Pons (tissue), 1 donor: ENCODE measurements around the gene TMEM243.
"Not testable (repeated sequence)": the region's sequence is repeated elsewhere in the genome, so short reads cannot be mapped to it uniquely, and the experiment has no call there.

Experiments
- DNase-seq: peaks from one replicate; pipeline ENCODE4 v3.0.0-alpha.2; 2016; ENCODE audit warnings: low spot score

Gene TMEM243

GRCh38 chr7:87212498-87212897 is 7.0 kb downstream of the TMEM243 start:
- DNase-seq = no peak

- DNase-seq = no peak
Measured at GRCh38 chr7:87210506-87210905, 9.0 kb downstream of the TMEM243 start.

GRCh38 chr7:87209295-87209924 is 10.1 kb downstream of the TMEM243 start:
- no peak for DNase-seq

- DNase-seq = no peak
Measured at GRCh38 chr7:87206361-87206760, 13.2 kb downstream of the TMEM243 start.

GRCh38 chr7:87205701-87206100 is 13.8 kb downstream of the TMEM243 start:
- not testable (repeated sequence) for DNase-seq

- no peak for DNase-seq
Measured at GRCh38 chr7:87204933-87205332, 14.6 kb downstream of the TMEM243 start.

GRCh38 chr7:87203929-87204328 is 15.6 kb downstream of the TMEM243 start:
- DNase-seq = not testable (repeated sequence)

- no peak for DNase-seq
Measured at GRCh38 chr7:87202705-87203104, 16.8 kb downstream of the TMEM243 start.

GRCh38 chr7:87202208-87202607 is 17.3 kb downstream of the TMEM243 start:
- peak; percentile 58 for DNase-seq

GRCh38 chr7:87199700-87200450 is 19.7 kb downstream of the TMEM243 start:
- DNase-seq = no peak

GRCh38 chr7:87199241-87199640 is 20.3 kb downstream of the TMEM243 start:
- DNase-seq = no peak

GRCh38 chr7:87193912-87194311 is 25.6 kb downstream of the TMEM243 start:
- DNase-seq = no peak

- DNase-seq = no peak
Measured at GRCh38 chr7:87192784-87193487, 26.6 kb downstream of the TMEM243 start.

GRCh38 chr7:87190783-87191182 is 28.7 kb downstream of the TMEM243 start:
- no peak for DNase-seq

GRCh38 chr7:87188930-87189329 is 30.6 kb downstream of the TMEM243 start:
- DNase-seq = no peak

- DNase-seq = no peak
Measured at GRCh38 chr7:87187120-87187519, 32.4 kb downstream of the TMEM243 start.

GRCh38 chr7:87179180-87179579 is 40.4 kb downstream of the TMEM243 start:
- no peak for DNase-seq

GRCh38 chr7:87178320-87178719 is 41.2 kb downstream of the TMEM243 start:
- no peak for DNase-seq

- DNase-seq = no peak
Measured at GRCh38 chr7:87173471-87173870, 46.1 kb downstream of the TMEM243 start.

- DNase-seq = no peak
Measured at GRCh38 chr7:87171282-87171934, 48.1 kb downstream of the TMEM243 start.

- no peak for DNase-seq
Measured at GRCh38 chr7:87170828-87171227, 48.7 kb downstream of the TMEM243 start.

GRCh38 chr7:87164433-87164832 is 55.1 kb downstream of the TMEM243 start:
- no peak for DNase-seq

GRCh38 chr7:87159538-87159937 is 60.0 kb downstream of the TMEM243 start:
- no peak for DNase-seq
